Stimulated activated CD4-positive, alpha-beta T cell treated with anti-CD3 and anti-CD28 coated beads, Interleukin-2, amount 100 ng/mL, for 48 hours (primary cell): ENCODE data around the gene COL4A4.

Experiments
- DNase-seq, 2 donors: peaks; one replicate each; pipeline ENCODE4 v3.0.0-alpha.2; 2020

Gene COL4A4

GRCh38 chr2:227160164-227160563 lies 3.8 kb downstream of the COL4A4 start:
- DNase-seq, result no peak

GRCh38 chr2:227154986-227155774 lies 8.8 kb downstream of the COL4A4 start:
- no peak for DNase-seq

DNA sequence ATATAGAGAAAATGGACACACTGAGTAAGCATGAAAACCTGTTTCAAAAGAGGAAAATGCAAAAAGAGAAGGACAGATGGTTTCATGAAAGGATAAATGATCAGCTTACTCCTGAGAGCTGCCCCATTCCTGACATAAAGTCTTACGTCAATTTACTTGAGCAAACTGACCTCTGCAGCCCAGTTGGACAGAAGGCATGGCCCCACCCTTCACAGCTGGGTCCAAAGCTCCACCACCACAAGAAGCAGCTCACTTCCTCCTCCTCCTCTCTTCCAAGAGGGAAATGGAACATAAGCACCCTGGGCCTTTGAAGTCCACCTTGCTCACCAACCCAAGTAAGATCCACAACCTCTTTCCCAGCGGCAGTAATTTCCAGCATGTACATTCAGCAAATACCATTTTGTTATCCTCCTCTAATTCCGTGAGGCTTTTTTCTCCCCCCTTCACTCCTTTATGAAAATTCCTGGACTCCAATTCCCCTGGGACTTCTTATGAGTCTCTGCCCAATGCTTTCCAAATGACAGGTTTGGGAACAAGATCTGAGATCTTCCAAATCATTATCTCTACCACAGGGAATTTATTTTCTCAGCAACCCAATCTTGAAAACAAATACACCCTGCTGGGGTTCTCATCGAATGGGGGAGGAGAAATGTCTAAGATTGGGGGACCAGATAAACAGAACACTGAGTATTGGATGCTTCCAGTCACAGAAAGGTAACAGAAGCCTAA lies 10.1 kb downstream of the COL4A4 start:
- DNase-seq, result no peak

DNA sequence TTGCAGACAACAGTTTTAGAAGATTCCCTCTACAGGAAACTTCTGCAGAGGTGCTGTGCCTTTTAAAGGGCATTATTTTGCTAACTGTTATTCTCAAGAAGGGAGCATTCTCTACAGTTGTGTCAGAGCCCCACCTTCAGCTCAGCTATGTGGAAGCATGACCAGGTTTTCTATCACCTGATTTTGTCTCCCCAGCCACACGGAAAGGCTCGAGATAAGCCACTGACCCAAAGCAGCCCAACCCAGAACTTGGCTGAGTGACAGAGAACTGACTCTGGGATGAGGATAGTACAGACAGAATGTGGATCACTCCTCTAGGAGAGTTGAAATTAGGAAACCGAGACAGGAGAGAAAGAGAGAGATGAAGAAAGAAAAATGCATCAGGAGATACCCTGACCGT lies 10.7 kb downstream of the COL4A4 start:
- no peak for DNase-seq

DNA sequence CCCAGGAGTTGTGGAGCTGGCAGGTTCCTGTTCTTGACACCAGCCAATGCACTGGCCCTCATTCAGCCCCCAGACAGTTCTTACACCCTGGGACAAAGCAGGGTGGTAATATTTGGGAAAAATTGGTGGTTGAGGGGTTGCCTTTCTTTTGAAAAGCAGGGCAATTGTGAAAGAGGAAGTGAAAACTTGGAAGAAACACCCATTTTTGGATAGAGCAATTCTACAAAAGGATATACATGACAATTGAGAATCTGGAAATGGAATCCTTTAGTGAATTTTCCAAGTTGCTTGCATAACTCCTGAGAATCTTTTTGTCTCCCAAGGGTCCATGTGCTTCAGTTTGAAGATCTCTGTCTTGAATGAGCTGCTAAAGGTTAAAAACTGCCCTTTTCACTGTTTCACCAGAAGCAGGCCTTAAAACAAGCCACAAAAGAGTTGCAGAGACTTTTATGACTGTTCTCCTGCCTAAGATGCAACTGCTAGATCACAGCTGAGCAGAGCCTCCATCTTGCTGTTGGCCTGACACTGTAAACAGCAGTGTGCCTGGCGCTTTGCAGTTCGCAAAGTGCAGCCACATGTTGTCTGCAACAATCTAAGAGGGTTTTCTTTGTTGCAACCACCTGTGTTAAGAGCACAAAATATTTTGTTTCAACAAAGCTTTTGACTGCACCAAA lies 11.8 kb downstream of the COL4A4 start:
- DNase-seq, result no peak

DNA sequence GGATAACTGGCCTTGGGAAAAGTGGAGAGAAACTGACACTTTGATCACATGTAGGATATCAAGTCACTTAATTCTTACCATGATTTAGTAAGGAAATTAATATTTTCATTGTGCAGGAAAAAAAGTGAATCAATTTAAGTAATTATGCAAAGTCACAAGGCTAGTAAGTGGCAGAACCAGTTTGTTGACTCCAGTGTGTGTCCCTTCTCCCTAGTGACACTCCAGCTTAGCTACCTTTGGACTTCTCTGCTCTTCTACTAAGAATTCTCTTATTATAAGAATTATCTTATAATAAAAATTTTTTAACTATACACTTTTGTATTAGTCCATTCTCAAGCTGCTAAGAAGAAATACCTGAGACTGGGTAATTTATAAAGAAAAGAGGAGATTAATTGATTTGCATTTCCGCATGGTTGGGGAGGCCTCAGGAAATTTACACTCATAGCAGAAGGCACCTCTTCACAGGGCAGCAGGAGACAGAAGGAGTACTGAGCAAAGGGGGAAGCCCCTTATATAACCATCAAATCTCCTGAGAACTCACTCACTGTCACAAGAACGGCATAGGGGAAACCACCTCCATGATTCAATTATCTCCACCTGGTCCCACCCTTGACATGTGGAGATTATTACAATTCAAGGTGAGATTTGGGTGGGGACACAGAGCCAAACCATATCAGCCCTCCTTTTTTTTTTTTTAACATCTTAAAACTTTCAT lies 13.6 kb downstream of the COL4A4 start:
- DNase-seq, result no peak

- DNase-seq, result no peak
Measured at GRCh38 chr2:227148106-227148505, 15.9 kb downstream of the COL4A4 start.

- no peak for DNase-seq
Measured at GRCh38 chr2:227147023-227147422, 17.0 kb downstream of the COL4A4 start.

DNA sequence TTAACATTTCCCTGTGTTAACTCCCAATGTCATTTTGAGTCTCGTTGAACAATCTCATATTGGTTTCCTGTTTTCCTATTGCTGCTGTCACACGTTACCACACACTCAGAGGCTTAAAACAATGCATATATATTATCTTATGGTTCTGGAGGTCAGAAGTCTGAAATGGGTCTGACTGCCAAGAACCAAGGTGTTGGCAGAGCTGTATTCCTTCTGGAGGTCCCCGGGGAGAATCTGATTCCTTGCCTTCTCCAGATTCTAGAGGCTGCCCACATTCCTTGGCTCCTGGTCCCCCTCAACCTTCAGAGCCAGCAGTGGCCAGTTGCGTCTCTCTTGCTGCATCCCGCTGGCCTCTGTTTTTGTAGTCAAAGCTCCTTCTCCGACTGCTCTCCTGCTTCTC lies 17.5 kb downstream of the COL4A4 start:
- DNase-seq, result no peak

GRCh38 chr2:227143895-227144294 lies 20.1 kb downstream of the COL4A4 start:
- no peak for DNase-seq

DNA sequence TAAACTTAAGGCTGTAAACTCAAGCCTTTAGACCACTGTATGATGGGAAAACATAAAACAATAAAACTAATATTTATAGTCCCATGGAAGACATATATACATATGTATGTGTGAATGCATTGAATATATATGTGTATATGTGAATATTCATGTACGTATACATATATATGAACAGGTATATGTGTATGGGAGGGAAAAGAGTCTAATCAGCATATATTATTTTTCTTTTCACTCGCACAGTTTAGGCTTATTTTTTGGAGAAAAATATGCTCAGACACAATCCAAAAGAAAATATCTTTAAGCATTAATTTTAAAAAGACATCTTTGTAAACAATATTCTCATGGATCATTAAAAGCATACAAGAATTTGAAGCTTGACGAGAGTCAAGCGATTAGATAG lies 22.7 kb downstream of the COL4A4 start:
- no peak for DNase-seq

DNA sequence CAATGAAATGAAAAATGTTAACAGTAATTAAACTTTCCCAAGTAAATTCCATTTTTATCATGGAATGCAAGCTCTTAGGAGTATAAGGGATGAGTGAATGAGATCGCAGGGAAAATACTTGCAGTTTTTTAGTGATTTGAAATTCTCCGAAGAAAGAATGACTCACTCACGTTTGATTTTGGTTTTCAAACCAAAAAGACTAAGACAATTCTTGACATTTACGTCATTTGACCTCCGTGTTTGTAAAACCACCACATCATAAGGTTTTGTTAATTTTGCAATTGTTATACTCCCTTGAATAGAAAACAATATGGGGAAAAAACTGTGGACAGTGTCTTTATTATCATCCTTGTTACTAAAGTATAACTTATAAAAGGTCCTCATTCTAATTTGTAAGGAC lies 29.4 kb downstream of the COL4A4 start:
- no peak for DNase-seq

DNA sequence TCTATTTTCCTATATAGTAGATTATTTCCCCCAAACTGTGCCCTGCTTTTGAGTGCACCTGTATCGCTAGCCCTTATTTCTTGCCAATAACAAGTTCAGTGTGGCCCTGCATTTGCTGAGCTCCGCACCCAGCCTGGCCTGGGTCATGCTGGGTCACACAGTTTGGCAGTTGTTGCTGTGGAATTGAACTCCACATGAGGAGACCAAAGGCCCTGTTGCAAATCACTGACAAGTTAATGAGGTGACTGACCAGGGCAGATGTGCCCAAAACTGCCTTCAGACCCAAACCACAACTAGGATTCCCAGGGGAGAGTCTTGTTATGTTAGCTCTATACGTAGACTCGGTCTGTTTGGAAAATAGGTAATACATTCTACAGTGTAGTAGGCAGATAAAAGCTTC lies 31.0 kb downstream of the COL4A4 start:
- no peak for DNase-seq

DNA sequence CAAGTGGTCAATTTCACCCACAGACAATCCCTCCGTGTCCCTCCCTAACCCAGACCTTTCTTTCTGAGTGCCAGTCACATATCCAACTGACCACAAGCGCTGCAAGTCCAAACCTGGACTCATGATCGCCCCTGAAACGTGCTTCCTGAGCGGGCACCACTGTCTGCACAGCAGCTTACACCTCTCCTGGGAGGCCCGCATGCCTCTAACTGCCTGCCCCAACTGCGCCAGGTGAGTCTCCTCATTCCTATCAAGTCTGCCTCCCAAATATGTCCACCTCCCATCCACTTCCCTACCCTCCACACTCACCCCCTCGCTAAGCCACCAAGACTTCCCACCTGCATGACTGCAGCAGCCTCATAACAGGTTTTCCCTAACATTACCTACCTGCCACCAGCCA lies 33.4 kb downstream of the COL4A4 start:
- DNase-seq, result no peak

GRCh38 chr2:227127201-227127600 lies 36.8 kb downstream of the COL4A4 start:
- DNase-seq, result no peak

DNA sequence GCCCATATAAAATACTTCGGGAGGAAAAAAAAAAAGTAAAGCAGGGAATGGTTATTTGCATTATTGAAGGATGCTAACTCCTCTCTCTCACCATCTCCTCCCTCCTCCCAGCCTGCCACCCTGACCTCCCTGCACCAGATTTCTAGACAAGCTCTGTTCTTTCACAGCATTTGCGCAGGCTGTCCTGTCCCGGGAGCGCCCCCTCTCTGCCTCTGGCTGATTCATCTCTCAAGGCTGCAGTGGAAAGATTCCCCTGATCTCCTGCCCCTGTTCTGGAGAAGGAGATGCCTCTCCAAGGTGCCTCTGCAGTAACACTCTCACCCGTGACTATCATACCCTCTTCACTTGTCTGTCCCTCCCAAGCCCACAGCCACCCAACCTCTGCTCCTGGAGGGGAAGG lies 38.5 kb downstream of the COL4A4 start:
- DNase-seq, result no peak

GRCh38 chr2:227124811-227125210 lies 39.2 kb downstream of the COL4A4 start:
- no peak for DNase-seq

- DNase-seq, result no peak
Measured at GRCh38 chr2:227123697-227124096, 40.3 kb downstream of the COL4A4 start.

- DNase-seq, result no peak
Measured at GRCh38 chr2:227118353-227118752, 45.7 kb downstream of the COL4A4 start.

DNA sequence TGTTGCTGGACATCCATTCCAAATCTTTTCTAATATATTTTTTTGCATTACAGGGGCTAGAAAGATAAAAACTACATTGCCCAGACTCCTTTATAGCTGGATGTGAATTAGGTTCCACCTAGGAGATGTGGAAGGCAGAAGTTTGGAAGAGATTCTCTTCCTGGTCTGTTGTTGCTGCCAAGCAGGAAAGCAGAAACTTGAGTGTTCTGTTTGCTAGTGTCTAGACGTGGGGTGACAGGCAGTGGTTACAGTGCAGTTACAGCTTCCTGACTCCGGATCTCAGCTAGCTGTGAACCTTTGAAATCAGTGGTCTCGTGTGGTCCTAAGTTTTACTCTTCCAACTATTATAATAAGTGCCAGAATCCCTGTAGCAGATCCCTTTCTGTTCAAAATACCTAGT lies 46.2 kb downstream of the COL4A4 start:
- DNase-seq, result no peak

DNA sequence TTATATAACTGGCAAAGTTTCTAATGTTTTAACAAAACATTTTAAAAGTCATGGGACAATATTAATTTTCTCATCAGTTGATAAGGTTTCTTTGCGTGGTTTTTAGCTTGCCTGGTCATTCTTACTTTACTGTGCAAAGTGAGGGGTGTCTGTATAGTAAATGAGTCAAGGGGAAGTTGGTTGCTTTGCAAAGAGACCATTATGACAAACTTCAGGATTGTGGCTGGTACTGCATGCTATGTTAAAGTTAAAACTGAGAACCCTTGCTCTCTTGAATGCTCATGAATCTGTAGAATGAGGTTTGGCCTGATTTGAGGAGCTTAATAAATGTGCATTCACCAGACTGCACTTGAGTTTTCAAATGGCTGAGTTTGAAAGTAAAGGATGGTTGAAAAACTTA lies 47.0 kb downstream of the COL4A4 start:
- DNase-seq, result no peak

GRCh38 chr2:227115761-227116160 lies 48.2 kb downstream of the COL4A4 start:
- DNase-seq, result no peak
